ENCODE measurements around the gene KRT7.

Gene KRT7

DNA sequence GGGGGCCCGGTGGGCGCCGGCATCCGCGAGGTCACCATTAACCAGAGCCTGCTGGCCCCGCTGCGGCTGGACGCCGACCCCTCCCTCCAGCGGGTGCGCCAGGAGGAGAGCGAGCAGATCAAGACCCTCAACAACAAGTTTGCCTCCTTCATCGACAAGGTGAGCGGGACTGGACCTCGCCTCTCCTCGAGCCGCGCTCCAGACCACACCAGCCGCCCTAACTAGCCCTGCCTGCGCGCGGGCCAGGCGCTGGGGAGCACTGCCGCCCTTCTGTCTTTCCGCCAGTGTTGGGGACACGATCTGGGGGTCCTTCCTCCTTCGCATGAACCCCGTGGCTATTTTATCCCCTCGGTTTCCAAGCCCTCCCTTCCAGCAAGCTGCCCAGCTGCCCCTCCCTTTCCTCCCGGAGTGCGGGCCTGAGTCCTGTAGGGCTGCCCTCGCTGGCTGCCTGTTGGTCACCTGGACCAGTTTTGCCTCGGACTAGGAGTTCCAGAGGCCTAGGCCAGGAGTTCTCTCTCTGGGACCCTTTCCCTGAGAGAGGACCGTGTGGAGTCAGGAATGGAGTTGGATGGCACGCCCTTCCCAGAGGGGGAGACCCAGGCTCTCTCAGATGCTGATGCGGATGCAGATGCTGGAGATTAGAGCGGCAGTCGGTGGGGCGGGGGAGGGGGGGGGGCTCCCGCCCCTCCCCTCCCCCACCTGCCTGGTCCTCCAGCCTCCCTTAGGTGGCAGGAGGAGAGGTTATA is 592 bp downstream of the KRT7 start:
- Mint-ChIP-seq H3K9me3 (no peaks in the 10 kb centered on the region), H3K4me1 (peaks cover 23% of the 10 kb centered on the region), H3K27me3 (ENCODE audit: low read depth, poor library complexity) (peaks cover 98% of the 10 kb centered on the region), H3K36me3 (ENCODE audit: low read depth) (no peaks in the 10 kb centered on the region), H3K4me3 (peak overlapping the region; percentile 74), H3K27ac (no peak overlapping the region)
- TF ChIP-seq, protein P1, sequence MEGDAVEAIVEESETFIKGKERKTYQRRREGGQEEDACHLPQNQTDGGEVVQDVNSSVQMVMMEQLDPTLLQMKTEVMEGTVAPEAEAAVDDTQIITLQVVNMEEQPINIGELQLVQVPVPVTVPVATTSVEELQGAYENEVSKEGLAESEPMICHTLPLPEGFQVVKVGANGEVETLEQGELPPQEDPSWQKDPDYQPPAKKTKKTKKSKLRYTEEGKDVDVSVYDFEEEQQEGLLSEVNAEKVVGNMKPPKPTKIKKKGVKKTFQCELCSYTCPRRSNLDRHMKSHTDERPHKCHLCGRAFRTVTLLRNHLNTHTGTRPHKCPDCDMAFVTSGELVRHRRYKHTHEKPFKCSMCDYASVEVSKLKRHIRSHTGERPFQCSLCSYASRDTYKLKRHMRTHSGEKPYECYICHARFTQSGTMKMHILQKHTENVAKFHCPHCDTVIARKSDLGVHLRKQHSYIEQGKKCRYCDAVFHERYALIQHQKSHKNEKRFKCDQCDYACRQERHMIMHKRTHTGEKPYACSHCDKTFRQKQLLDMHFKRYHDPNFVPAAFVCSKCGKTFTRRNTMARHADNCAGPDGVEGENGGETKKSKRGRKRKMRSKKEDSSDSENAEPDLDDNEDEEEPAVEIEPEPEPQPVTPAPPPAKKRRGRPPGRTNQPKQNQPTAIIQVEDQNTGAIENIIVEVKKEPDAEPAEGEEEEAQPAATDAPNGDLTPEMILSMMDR (IDR thresholded peaks at IDR 0.05) = no peak
- DNase-seq = peak; percentile 23

DNA sequence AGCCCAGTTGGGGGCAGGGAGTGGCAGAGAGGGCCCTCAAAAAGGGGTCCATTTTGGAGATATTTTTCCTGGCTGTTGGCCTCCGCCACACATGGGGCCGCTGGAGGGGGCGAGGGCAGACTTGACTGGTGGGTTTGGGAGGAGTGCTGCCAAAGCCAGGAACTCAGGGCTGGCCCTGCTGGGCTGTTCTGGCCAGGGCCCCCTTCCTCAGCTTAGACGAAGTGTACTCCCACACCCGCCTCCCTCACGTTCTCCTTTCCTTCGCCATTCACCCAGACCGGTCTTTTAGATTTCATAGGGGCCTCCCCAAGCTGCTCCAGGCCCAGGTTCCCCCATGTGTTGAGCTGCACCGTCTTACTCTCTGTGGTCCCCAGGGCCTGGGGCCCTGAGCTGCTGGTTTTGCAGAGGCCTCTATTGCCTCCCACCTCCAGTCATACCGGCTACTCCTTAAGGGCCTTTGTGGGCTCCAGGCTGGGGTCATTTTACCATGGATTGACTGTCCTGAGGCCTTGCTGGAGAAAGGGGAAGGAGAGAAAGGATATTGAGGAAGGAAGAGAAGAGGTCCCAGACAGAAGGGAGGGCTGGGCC is 1.3 kb downstream of the KRT7 start:
- peak overlapping the region; percentile 17 for H3K4me3 Mint-ChIP-seq
- H3K27ac Mint-ChIP-seq = no peak overlapping the region

DNA sequence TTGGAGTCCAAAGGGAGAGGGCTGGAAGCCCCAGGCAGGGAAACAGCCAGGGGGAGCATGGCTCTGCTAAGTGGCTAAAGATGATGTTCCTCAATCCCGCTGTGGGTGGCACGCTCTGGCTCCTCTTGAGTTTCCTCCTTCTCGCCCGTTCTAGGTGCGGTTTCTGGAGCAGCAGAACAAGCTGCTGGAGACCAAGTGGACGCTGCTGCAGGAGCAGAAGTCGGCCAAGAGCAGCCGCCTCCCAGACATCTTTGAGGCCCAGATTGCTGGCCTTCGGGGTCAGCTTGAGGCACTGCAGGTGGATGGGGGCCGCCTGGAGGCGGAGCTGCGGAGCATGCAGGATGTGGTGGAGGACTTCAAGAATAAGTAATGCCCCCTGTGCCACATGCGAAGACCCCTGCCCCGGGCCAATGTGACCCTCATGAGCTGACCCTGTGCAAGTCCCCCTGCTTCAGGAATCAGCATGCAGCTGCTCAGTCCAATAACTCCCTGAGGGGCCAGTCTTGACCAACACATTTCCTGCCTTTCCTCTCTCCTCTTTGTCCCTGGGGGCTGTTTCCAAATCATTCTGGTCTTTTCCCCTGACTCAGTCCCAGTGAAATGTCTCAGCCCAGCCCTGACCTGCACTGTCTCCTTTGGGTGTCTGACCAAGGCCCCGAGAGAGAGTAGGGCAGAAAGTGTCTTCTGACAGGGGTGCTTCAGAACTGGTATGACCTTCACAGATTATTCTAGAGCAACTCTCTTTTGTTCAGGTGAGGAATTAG is 2.1 kb downstream of the KRT7 start:
- Mint-ChIP-seq H3K9me3 (no peaks in the 10 kb centered on the region), H3K27me3 (ENCODE audit: low read depth, poor library complexity) (peaks cover 86% of the 10 kb centered on the region), H3K36me3 (ENCODE audit: low read depth) (no peaks in the 10 kb centered on the region), H3K4me1 (peaks cover 31% of the 10 kb centered on the region), H3K27ac (no peak overlapping the region), H3K4me3 (no peak overlapping the region)
- TF ChIP-seq, protein P1 (IDR thresholded peaks at IDR 0.05) = no peak
- DNase-seq = no peak

More for the DNA sequence above, 1.3 kb downstream of the KRT7 start:
- H3K4me1 Mint-ChIP-seq = peaks cover 29% of the 10 kb centered on the region
- H3K36me3 Mint-ChIP-seq (ENCODE audit: low read depth) = no peaks in the 10 kb centered on the region
- H3K27me3 Mint-ChIP-seq (ENCODE audit: low read depth, poor library complexity) = peaks cover 92% of the 10 kb centered on the region
- no peaks in the 10 kb centered on the region for H3K9me3 Mint-ChIP-seq
- DNase-seq = no peak
- TF ChIP-seq, protein P1 (IDR thresholded peaks at IDR 0.05) = no peak

DNA sequence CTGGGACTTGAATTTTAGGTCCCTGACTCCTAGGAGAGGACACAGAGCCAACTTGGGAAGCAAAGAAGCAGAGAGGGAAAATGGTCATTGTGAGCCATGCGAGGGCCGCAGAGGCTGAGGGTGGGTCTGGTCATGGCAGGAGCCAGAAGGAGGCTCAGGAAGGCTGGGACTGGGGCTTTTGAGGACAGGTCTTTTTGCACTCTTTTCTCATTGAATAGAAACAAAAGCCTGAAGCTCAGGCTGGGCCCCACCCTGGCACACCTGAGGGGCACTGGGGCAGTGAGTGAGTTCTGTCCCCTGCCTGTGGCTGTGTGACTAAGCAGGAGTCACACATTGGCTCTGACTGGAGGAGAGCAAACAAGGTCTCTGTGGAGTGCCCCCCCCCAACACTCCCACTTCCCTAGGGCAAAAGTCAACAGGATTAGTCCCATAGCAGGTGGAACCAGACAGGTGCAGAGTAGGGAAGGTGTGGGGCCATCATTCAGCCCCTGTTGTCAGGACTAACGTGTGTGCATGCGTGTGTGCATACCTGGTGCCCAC is 2.8 kb downstream of the KRT7 start:
- DNase-seq = no peak
- Mint-ChIP-seq H3K4me1 (peaks cover 31% of the 10 kb centered on the region), H3K9me3 (no peaks in the 10 kb centered on the region), H3K27ac (no peak overlapping the region), H3K4me3 (no peak overlapping the region), H3K36me3 (ENCODE audit: low read depth) (no peaks in the 10 kb centered on the region), H3K27me3 (ENCODE audit: low read depth, poor library complexity) (peaks cover 79% of the 10 kb centered on the region)
- TF ChIP-seq, protein P1 (IDR thresholded peaks at IDR 0.05) = no peak

DNA sequence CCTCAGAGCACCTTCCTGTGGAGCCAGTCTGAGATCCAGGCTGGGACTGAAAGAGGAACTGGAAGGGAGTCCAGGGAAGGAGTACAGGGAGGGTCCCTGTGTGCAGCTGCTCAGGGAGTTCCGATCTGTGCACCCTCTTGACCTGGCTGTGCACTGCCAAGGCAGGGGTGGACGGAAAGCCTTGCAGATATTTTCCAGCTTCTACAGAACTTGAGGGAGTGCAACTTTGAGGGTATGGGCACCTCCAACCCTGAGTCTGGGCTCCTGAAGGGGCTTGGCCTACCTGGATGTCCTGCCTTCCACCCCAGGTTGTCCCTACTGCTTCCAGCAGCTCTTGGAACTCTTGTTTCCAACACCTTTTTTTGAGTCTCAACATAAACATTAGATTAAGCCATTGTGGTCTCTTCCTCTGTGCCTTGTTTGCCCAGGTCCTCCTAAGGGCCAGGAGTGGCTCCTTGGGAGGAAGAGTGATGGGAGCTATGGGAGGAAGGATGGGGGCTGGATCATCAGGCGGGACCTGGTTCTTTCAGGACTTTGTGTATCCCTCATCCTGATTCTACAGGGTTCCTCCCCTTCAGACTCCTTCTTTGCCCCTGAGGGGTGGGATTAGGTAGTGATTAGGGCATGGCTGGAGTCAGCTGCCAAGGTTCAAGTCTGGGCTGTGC is 3.5 kb downstream of the KRT7 start:
- no peak overlapping the region for H3K4me3 Mint-ChIP-seq
- peaks cover 73% of the 10 kb centered on the region for H3K27me3 Mint-ChIP-seq (ENCODE audit: low read depth, poor library complexity)
- no peak for DNase-seq
- no peak overlapping the region for H3K27ac Mint-ChIP-seq
- no peaks in the 10 kb centered on the region for H3K9me3 Mint-ChIP-seq
- peaks cover 31% of the 10 kb centered on the region for H3K4me1 Mint-ChIP-seq
- TF ChIP-seq, protein P1 (IDR thresholded peaks at IDR 0.05) = no peak
- H3K36me3 Mint-ChIP-seq (ENCODE audit: low read depth) = no peaks in the 10 kb centered on the region
